Nephron progenitor cell (in vitro differentiated cells): ENCODE measurements around the gene FGF1.

Experiments used
- DNase-seq: peaks from one replicate; pipeline ENCODE4 v3.0.0; 2021
- H3K27ac Mint-ChIP-seq: 2 replicates; pipeline ENCODE4 v1.8.0; 2021; ENCODE audit warnings: mild to moderate bottlenecking, moderate library complexity, mixed read lengths
- H3K27me3 Mint-ChIP-seq: 2 replicates; pipeline ENCODE4 v1.8.0; 2021; ENCODE audit warnings: mild to moderate bottlenecking, low read depth, mixed read lengths; ENCODE audit not compliant: poor library complexity
- H3K36me3 Mint-ChIP-seq: 2 replicates; pipeline ENCODE4 v1.8.0; 2021; ENCODE audit warnings: low read depth, mixed read lengths
- H3K4me1 Mint-ChIP-seq: 2 replicates; pipeline ENCODE4 v1.8.0; 2021; ENCODE audit warnings: mixed read lengths
- H3K4me3 Mint-ChIP-seq: 2 replicates; pipeline ENCODE4 v1.8.0; 2021; ENCODE audit warnings: mild to moderate bottlenecking, moderate library complexity, mixed read lengths
- H3K9me3 Mint-ChIP-seq: 2 replicates; pipeline ENCODE4 v1.8.0; 2021; ENCODE audit warnings: mild to moderate bottlenecking, moderate library complexity, mixed read lengths
- CTCF ChIP-seq: fragments of 200-600 bp; sonication (generic); IDR thresholded peaks from 2 replicates; pipeline ENCODE4 v1.5.0; 2021; ENCODE audit warnings: antibody characterized with exemption

The FGF1 gene

DNA sequence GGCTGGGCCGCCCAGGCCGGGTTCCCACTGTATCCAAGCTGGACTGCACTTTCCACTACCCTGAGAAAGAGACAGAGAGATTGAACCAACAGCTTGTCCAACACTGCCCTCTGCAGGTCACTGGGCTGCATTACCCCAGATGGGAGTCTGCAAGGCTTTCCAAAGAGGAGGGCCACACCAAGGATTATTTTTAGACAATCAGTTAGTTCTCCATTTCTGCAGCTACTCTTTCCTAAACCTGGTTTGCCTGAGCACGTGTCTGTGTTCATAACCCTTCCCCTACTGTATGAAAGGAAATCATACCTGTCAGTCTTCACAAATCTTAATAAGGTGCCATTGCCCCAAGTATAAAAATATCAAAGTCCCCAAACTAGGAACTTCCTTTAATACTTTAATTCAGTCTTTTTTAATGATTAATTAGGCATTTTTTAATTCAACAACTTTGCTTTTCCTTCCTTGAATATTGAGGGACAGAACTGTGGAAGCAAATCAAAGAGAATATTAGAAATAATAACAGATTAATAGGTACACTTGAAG is 13.4 kb upstream of the FGF1 start:
- Mint-ChIP-seq H3K27ac (no peak overlapping the region), H3K9me3 (no peaks in the 10 kb centered on the region), H3K4me3 (no peak overlapping the region), H3K36me3 (no peaks in the 10 kb centered on the region), H3K27me3 (peaks cover 5% of the 10 kb centered on the region), H3K4me1 (peaks cover 9% of the 10 kb centered on the region)
- DNase-seq = peak; percentile 91
- TF ChIP-seq CTCF = peak; percentile 98

DNA sequence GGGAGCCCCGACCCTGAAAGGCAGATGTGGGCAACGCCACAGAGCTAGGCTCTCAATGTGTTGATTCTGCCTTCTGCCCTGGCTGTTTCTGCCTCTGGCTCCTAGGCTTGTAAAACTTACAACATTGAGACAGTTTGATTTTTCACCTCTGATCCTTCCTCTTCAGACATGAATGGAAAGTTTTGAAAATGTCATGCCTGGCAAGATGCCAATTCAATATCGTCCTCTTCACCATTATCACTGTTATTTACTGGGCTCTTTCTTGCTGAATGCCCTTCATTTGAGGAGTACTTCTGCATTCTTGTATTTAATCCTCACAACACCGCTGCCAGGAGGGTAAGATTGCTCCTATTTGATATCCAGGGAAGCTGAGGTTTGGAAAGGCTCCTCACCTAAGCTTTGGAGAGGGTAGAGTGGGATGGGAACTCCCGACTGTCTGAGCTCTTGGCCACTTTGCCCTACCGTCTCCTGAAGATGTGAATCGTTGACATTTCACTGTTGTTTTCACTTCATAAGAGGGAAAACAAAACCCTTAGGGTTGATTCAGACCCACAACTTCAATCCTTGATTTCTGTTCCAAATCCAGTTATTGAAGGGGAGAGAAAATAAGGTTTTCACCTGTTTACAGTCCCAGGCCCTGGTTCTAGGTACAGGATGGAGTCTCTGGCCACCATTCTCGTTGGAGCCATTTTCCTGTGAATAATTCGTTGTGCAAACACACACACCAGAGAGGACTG is 12.7 kb upstream of the FGF1 start:
- Mint-ChIP-seq H3K4me1 (peaks cover 9% of the 10 kb centered on the region), H3K27me3 (peaks cover 5% of the 10 kb centered on the region), H3K36me3 (no peaks in the 10 kb centered on the region), H3K9me3 (no peaks in the 10 kb centered on the region), H3K27ac (no peak overlapping the region), H3K4me3 (no peak overlapping the region)
- no peak for DNase-seq
- TF ChIP-seq CTCF = no peak

GRCh38 chr5:142697356-142698255 is 11.7 kb upstream of the FGF1 start:
- Mint-ChIP-seq H3K27ac (no peak overlapping the region), H3K4me3 (no peak overlapping the region)

DNA sequence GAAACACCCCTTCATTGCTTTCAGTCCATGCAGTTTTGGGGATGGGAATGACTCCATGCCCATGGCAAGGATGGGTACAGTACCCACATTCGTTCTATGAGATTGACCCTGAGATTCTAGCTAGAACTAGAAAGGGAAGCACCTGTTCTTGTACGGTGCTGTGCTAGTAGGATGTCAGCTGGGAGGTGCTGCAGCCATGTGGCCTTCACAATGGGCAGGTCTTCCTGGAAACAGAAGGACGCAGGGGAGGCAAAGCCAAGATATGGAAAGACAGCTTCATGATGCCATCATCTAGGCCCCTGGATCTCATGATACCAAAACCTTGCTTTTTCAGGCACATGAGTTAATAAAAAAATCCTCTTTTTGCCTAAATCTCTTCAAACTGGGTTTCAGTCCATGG is 10.5 kb upstream of the FGF1 start:
- peaks cover 5% of the 10 kb centered on the region for H3K27me3 Mint-ChIP-seq
- H3K4me3 Mint-ChIP-seq = no peak overlapping the region
- peaks cover 9% of the 10 kb centered on the region for H3K4me1 Mint-ChIP-seq
- DNase-seq = no peak
- no peaks in the 10 kb centered on the region for H3K9me3 Mint-ChIP-seq
- no peaks in the 10 kb centered on the region for H3K36me3 Mint-ChIP-seq
- no peak for TF ChIP-seq CTCF
- H3K27ac Mint-ChIP-seq = no peak overlapping the region

More at GRCh38 chr5:142697356-142698255, 11.7 kb upstream of the FGF1 start:
- peaks cover 5% of the 10 kb centered on the region for H3K27me3 Mint-ChIP-seq
- no peaks in the 10 kb centered on the region for H3K36me3 Mint-ChIP-seq
- TF ChIP-seq CTCF = no peak
- H3K9me3 Mint-ChIP-seq = no peaks in the 10 kb centered on the region
- DNase-seq = no peak
- H3K4me1 Mint-ChIP-seq = peaks cover 9% of the 10 kb centered on the region

DNA sequence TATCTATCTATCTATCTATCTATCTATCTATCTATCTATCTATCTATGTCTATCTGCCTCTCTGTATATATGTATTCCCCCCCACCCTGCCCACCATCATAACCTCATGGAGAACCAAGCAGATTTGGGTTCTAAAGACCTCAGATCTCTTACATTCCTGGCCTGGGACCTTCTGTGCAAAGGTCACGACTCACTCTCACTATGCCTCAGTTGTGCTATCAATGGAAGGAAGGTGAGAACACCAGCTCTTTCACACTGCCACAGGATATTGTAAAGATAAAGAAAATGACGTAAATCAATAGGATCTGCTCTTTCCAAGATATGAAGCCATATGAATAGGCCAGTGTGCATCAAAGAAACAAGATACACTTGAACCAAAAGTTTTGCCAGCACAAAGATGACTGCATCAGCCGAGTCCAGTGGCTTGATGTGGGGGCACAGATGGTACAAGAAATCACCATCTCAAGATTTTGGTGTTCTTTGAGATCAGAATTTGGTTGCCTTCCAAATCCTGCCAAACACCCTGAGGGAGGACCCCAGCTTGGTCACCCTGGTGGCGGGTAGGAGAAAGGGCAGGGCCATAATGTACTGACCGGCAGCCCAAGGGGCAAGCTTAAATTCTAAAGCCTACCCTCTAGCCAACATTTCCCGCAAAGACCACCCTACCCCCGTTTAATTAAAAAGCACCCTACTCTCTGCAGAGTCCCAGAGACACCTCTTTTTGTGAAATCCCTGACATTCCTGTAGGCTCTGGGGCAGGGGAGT is 8.4 kb upstream of the FGF1 start:
- peaks cover 5% of the 10 kb centered on the region for H3K27me3 Mint-ChIP-seq
- H3K9me3 Mint-ChIP-seq = no peaks in the 10 kb centered on the region
- H3K36me3 Mint-ChIP-seq = peaks cover 7% of the 10 kb centered on the region
- peaks cover 9% of the 10 kb centered on the region for H3K4me1 Mint-ChIP-seq
- TF ChIP-seq CTCF = peak; percentile 14
- DNase-seq = no peak
- no peak overlapping the region for H3K27ac Mint-ChIP-seq
- H3K4me3 Mint-ChIP-seq = no peak overlapping the region
